ENCODE results near the gene LRFN3.

- no peak for TF ChIP-seq POLR2A (IDR thresholded peaks at IDR 0.05)
- TF ChIP-seq CTCF (IDR thresholded peaks at IDR 0.05) = no peak
These were observed 50.7 kb downstream of the LRFN3 start for GRCh38 chr19:35986664-35987570.
